Neuronal stem cell (in vitro differentiated cells): ENCODE results near the gene RNF20. TPM values are rescaled to one million over a fixed set of nuclear protein-coding genes. Genes with fewer than 3 reads are reported as not detected.

Experiments used
- DNase-seq: peaks from one replicate; pipeline ENCODE4 v3.0.0-alpha.2; 2013; ENCODE audit warnings: low spot score
- H2AFZ ChIP-seq: one replicate; pipeline ENCODE4 v1.6.1; 2013; ENCODE audit warnings: mild to moderate bottlenecking, low read length, inconsistent platforms
- H2AK5ac ChIP-seq: 2 replicates; pipeline ENCODE4 v1.6.1; 2013; ENCODE audit warnings: low read depth, mild to moderate bottlenecking, inconsistent platforms, low read length, moderate library complexity, mixed read lengths
- H2BK120ac ChIP-seq: 2 replicates; pipeline ENCODE4 v1.6.1; 2013; ENCODE audit warnings: low read depth, mild to moderate bottlenecking, inconsistent platforms, low read length, moderate library complexity, mixed read lengths
- H2BK12ac ChIP-seq: one replicate; pipeline ENCODE4 v1.6.1; 2013; ENCODE audit warnings: low read length, inconsistent platforms
- H2BK15ac ChIP-seq: 2 replicates; pipeline ENCODE4 v1.6.1; 2013; ENCODE audit warnings: mild to moderate bottlenecking, low read length, inconsistent platforms, mixed read lengths
- H2BK5ac ChIP-seq: one replicate; pipeline ENCODE4 v1.6.1; 2013; ENCODE audit warnings: inconsistent platforms, mild to moderate bottlenecking, low read length, moderate library complexity
- H3K14ac ChIP-seq: one replicate; pipeline ENCODE4 v1.6.1; 2013; ENCODE audit warnings: low read length, inconsistent platforms
- H3K18ac ChIP-seq: 2 replicates; pipeline ENCODE4 v1.6.1; 2013; ENCODE audit warnings: low read length, inconsistent platforms
- H3K23ac ChIP-seq: 2 replicates; pipeline ENCODE4 v1.6.1; 2013; ENCODE audit warnings: low read depth, mild to moderate bottlenecking, mixed read lengths, low read length, inconsistent platforms; ENCODE audit not compliant: poor library complexity
- H3K27ac ChIP-seq: replicated peaks from 3 replicates; pipeline ENCODE4 v1.5.1; 2013; ENCODE audit warnings: low read length, inconsistent platforms
- H3K27me3 ChIP-seq, 3 experiments: 2 replicates each; pipeline ENCODE4 v1.6.1; 2013; ENCODE audit warnings: low read length in 3 of 3, mild to moderate bottlenecking in 2 of 3, inconsistent platforms in 1 of 3, low read depth in 1 of 3, mixed read lengths in 1 of 3, moderate library complexity in 1 of 3; ENCODE audit not compliant: control insufficient read depth in 3 of 3, insufficient read depth in 3 of 3
- H3K36me3 ChIP-seq, 2 donors: replicated peaks in 1 of 2; 2 replicates each; pipeline ENCODE4 v1.6.1; 2013; ENCODE audit warnings: low read length in 2 of 2; ENCODE audit not compliant: control insufficient read depth in 2 of 2, insufficient read depth in 2 of 2
- H3K4ac ChIP-seq: 2 replicates; pipeline ENCODE4 v1.6.1; 2013; ENCODE audit warnings: inconsistent platforms, mild to moderate bottlenecking, low read length, moderate library complexity
- H3K4me1 ChIP-seq, 2 donors: 1 replicate in 1 of 2; 2 replicates in 1 of 2; pipeline ENCODE4 v1.6.1; 2013; ENCODE audit warnings: low read length in 2 of 2, low read depth in 1 of 2; ENCODE audit not compliant: control insufficient read depth in 2 of 2, insufficient read depth in 1 of 2
- H3K4me2 ChIP-seq: one replicate; pipeline ENCODE4 v1.6.1; 2013; ENCODE audit warnings: mild to moderate bottlenecking, low read length, inconsistent platforms; ENCODE audit not compliant: insufficient read depth, poor library complexity, severe bottlenecking
- H3K4me3 ChIP-seq, 2 donors: 2 replicates each; pipeline ENCODE4 v1.5.1; 2013; ENCODE audit warnings: low read length in 2 of 2, mild to moderate bottlenecking in 2 of 2, inconsistent platforms in 1 of 2, moderate library complexity in 1 of 2
- H3K79me1 ChIP-seq: one replicate; pipeline ENCODE4 v1.6.1; 2013; ENCODE audit warnings: low read depth, mild to moderate bottlenecking, inconsistent platforms, low read length, moderate library complexity
- H3K9ac ChIP-seq: one replicate; pipeline ENCODE4 v1.6.1; 2013; ENCODE audit warnings: mild to moderate bottlenecking, low read depth, low read length, inconsistent platforms; ENCODE audit not compliant: poor library complexity
- H3K9me3 ChIP-seq, 2 donors: replicated peaks in 1 of 2; 2 replicates each; pipeline versions ENCODE3 to v1.6.1; 2013; ENCODE audit warnings: low read length in 2 of 2, mild to moderate bottlenecking in 2 of 2, inconsistent platforms in 1 of 2, low read depth in 1 of 2, mixed read lengths in 1 of 2, moderate library complexity in 1 of 2; ENCODE audit not compliant: control insufficient read depth in 2 of 2, insufficient read depth in 1 of 2
- H4K8ac ChIP-seq: one replicate; pipeline ENCODE4 v1.6.1; 2013; ENCODE audit warnings: low read depth, mild to moderate bottlenecking, inconsistent platforms, low read length, moderate library complexity
- H4K91ac ChIP-seq: one replicate; pipeline ENCODE4 v1.6.1; 2013; ENCODE audit warnings: low read length, low read depth, mild to moderate bottlenecking, inconsistent platforms; ENCODE audit not compliant: poor library complexity
- WGBS, 2 donors: extraction: QIAGEN DNeasy Blood & Tissue Kit; methylation state at CpG; one replicate each; pipeline ENCODE4 v1.1.7; 2013; ENCODE audit warnings: missing lambda C conversion rate in 2 of 2, mixed read lengths in 1 of 2; ENCODE audit not compliant: insufficient read length in 2 of 2, insufficient replicate concordance in 1 of 2; ENCODE audit errors: extremely low coverage in 2 of 2; 5-methylcytosine and 5-hydroxymethylcytosine counted together
- polyA plus RNA-seq, 2 experiments: library from polyadenylated mRNA; stranded (reverse); fragments of 200-250 nt; gene quantifications; one replicate each; pipeline ENCODE4 v1.2.3, GENCODE V29; 2013

RNF20 gene
- 32.0 TPM for polyA plus RNA-seq (2013, experiment 1 of 2)
- 31.1 TPM for polyA plus RNA-seq (2013, experiment 2 of 2)

GRCh38 chr9:101533334-101534204 is at the start of gene RNF20:
RNF20 (plus strand) TSS chr9:101533853; CDS start chr9:101535424, 1,571 bp downstream.
- Histone ChIP-seq H4K8ac (no peak within 1 kb of the TSS), H3K23ac (no peak within 1 kb of the TSS), H3K14ac (no peak within 1 kb of the TSS), H3K4me2 (peak within 1 kb of the TSS; percentile 68), H3K36me3 (peaks cover 7 to 34% of the 10 kb centered on the region in 2 donors), H3K4me1 (no peaks in the 10 kb centered on the region), H2BK5ac (peak within 1 kb of the TSS; percentile 27), H3K79me1 (no peaks in the 10 kb centered on the region), H3K27me3 (peaks cover 0 to 10% (median 0%) of the 10 kb centered on the region in 3 experiments), H2BK120ac (no peak within 1 kb of the TSS), H2BK12ac (no peak within 1 kb of the TSS), H3K9me3 (no peaks in the 10 kb centered on the region), H3K18ac (peak within 1 kb of the TSS; percentile 94), H3K9ac (peak within 1 kb of the TSS; percentile 71), H3K4ac (no peak within 1 kb of the TSS), H3K27ac (peak within 1 kb of the TSS; percentile 96), H3K4me3 (peak within 1 kb of the TSS; percentile 78 to 92), H4K91ac (no peak within 1 kb of the TSS), H2BK15ac (no peak within 1 kb of the TSS), H2AK5ac (no peak within 1 kb of the TSS), H2AFZ (peak within 1 kb of the TSS; percentile 88)
- peak; percentile 98 for DNase-seq
- no CpG with 5 or more reads among the region's 45 CpGs for WGBS, 2 donors

- no peak overlapping the region for H4K8ac ChIP-seq
- no peak overlapping the region for H3K4ac ChIP-seq
- no peak overlapping the region for H2BK15ac ChIP-seq
- no peak overlapping the region for H3K23ac ChIP-seq
- no peak overlapping the region for H3K4me2 ChIP-seq
- H3K18ac ChIP-seq: no peak overlapping the region
- H2AFZ ChIP-seq: no peak overlapping the region
- no peak overlapping the region for H2BK120ac ChIP-seq
- no peak overlapping the region for H2AK5ac ChIP-seq
- no peak overlapping the region for H3K4me3 ChIP-seq
- no peak for DNase-seq
- no peaks in the 10 kb centered on the region for H3K36me3 ChIP-seq
- peaks cover 0 to 3% of the 10 kb centered on the region in 2 donors for H3K4me1 ChIP-seq
- no peak overlapping the region for H3K27ac ChIP-seq
- H3K79me1 ChIP-seq: peaks cover 4% of the 10 kb centered on the region
- no peak overlapping the region for H3K14ac ChIP-seq
- no peak overlapping the region for H2BK12ac ChIP-seq
- WGBS, 2 donors: no CpG with 5 or more reads among the region's 1 CpG
- H2BK5ac ChIP-seq: no peak overlapping the region
- H4K91ac ChIP-seq: no peak overlapping the region
- no peak overlapping the region for H3K9ac ChIP-seq
- no peaks in the 10 kb centered on the region for H3K9me3 ChIP-seq
- peaks cover 0 to 5% (median 0%) of the 10 kb centered on the region in 3 experiments for H3K27me3 ChIP-seq
Measured at GRCh38 chr9:101484046-101484445, 49.6 kb upstream of the RNF20 start.

GRCh38 chr9:101485924-101486692 is 47.5 kb upstream of the RNF20 start:
- no peak overlapping the region for H3K27ac ChIP-seq
- no CpG with 5 or more reads among the region's 61 CpGs for WGBS, 2 donors
- H3K14ac ChIP-seq: no peak overlapping the region
- no peak overlapping the region for H4K91ac ChIP-seq
- peaks cover 0 to 3% of the 10 kb centered on the region in 2 donors for H3K4me1 ChIP-seq
- H3K9me3 ChIP-seq: no peaks in the 10 kb centered on the region
- H3K18ac ChIP-seq: peak overlapping the region; percentile 93
- H3K79me1 ChIP-seq: peaks cover 4% of the 10 kb centered on the region
- H2BK120ac ChIP-seq: peak overlapping the region; percentile 0
- H2BK15ac ChIP-seq: peak overlapping the region; percentile 25
- no peak overlapping the region for H2BK12ac ChIP-seq
- peak overlapping the region; percentile 96 for H2AFZ ChIP-seq
- H3K9ac ChIP-seq: peak overlapping the region; percentile 92
- peaks cover 0 to 7% (median 5%) of the 10 kb centered on the region in 3 experiments for H3K27me3 ChIP-seq
- peak overlapping the region; percentile 75 to 80 for H3K4me3 ChIP-seq
- H4K8ac ChIP-seq: peak overlapping the region; percentile 98
- peak; percentile 38 for DNase-seq
- no peaks in the 10 kb centered on the region for H3K36me3 ChIP-seq
- H2AK5ac ChIP-seq: peak overlapping the region; percentile 30
- peak overlapping the region; percentile 97 for H3K4me2 ChIP-seq
- peak overlapping the region; percentile 47 for H3K4ac ChIP-seq
- H2BK5ac ChIP-seq: no peak overlapping the region
- peak overlapping the region; percentile 82 for H3K23ac ChIP-seq
